Heart left ventricle (tissue), 16 donors: ENCODE measurements around the gene TAS2R1. TPM values are rescaled to one million over a fixed set of nuclear protein-coding genes. Genes with fewer than 3 reads are reported as not detected.

Experiments used
- ATAC-seq, 4 donors: fragments of 200-7000 bp; cut with Tn5 transposase; one replicate each; pipeline ENCODE4 v1.9.1; 2020 to 2022; ENCODE audit warnings: moderate library complexity in 4 of 4, mild to moderate bottlenecking in 3 of 4, moderate number of reproducible peaks in 1 of 4
- DNase-seq, 5 donors: peaks; one replicate each; pipeline ENCODE4 v3.0.0-alpha.2; 2020
- H3K27ac ChIP-seq, 12 donors: fragments of 200-600 bp; sonication (generic) in 4 of 12; one replicate each; pipeline versions ENCODE4 v1.5.0 to v1.8.0; 2016 to 2022; ENCODE audit warnings: mild to moderate bottlenecking in 2 of 12
- H3K27me3 ChIP-seq, 9 donors: fragments of 200-600 bp; sonication (generic) in 2 of 9; one replicate each; pipeline versions ENCODE4 v1.5.1 to v1.8.0; 2016 to 2022; ENCODE audit warnings: mild to moderate bottlenecking in 3 of 9
- H3K36me3 ChIP-seq, 9 donors: fragments of 200-600 bp; sonication (generic) in 2 of 9; one replicate each; pipeline versions ENCODE4 v1.5.0 to v1.8.0; 2018 to 2022; ENCODE audit warnings: mild to moderate bottlenecking in 2 of 9
- H3K4me1 ChIP-seq, 12 donors: fragments of 200-600 bp; sonication (generic) in 4 of 12; one replicate each; pipeline versions ENCODE4 v1.5.0 to v1.8.0; 2016 to 2022; ENCODE audit warnings: mild to moderate bottlenecking in 3 of 12
- H3K4me3 ChIP-seq, 12 donors: fragments of 200-600 bp; sonication (generic) in 4 of 12; one replicate each; pipeline versions ENCODE4 v1.5.0 to v1.8.0; 2017 to 2022; ENCODE audit warnings: mild to moderate bottlenecking in 9 of 12, moderate library complexity in 4 of 12
- H3K9me3 ChIP-seq, 12 donors: fragments of 200-600 bp; sonication (generic) in 4 of 12; one replicate each; pipeline versions ENCODE4 v1.5.0 to v1.8.0; 2016 to 2022; ENCODE audit warnings: mild to moderate bottlenecking in 1 of 12
- POLR2A ChIP-seq, 2 donors: fragments of 450-650 bp; IDR thresholded peaks; one replicate each; pipeline ENCODE4 v1.6.1; 2017; ENCODE audit warnings: antibody characterized with exemption in 2 of 2, mild to moderate bottlenecking in 2 of 2, moderate library complexity in 2 of 2
- WGBS, 4 donors: extraction: QIAGEN DNeasy Blood & Tissue Kit in 2 of 4; methylation state at CpG; one replicate each; pipeline versions ENCODE4 v1.1.5 to v1.1.7; 2013 to 2018; 5-methylcytosine and 5-hydroxymethylcytosine counted together
- intact Hi-C, 10 donors: fragments of 100-400 bp; cut with DNase I; formaldehyde crosslinking; loops; one replicate each; pipeline versions ENCODE4 v1.11.1 to v1.14.2; 2022
- polyA plus RNA-seq, 2 donors: library from polyadenylated mRNA; stranded (reverse); fragments of 200-250 nt; gene quantifications; one replicate each; pipeline ENCODE4 v1.2.3, GENCODE V29; 2013
- total RNA-seq, 9 donors: library from RNA; depleted of rRNA in 2 of 9; stranded (reverse); fragments of >200 nt in 2 of 9; fragmentation: NEBNext Ultra II Directional in 3 of 9; extraction: Animal tissue kit (Norgen Biotek cat#: 25700) in 3 of 9; gene quantifications; one replicate each; pipeline versions ENCODE4 v1.1.0 to v1.2.4, GENCODE V29; 2016 to 2023
- TF ChIP-seq, protein P1 (sequence below), 12 donors: fragments of 200-600 bp; sonication (generic) in 4 of 12; IDR thresholded peaks; one replicate each; pipeline versions ENCODE4 v1.5.0 to v1.8.0; 2018 to 2022; ENCODE audit warnings: antibody characterized with exemption in 12 of 12, mild to moderate bottlenecking in 5 of 12
- donor health status: ischemic (EF 13 %, LVEDD 7.1; RV severe dilation, severe dysfunction).
- donor health status: healthy with polysubstance abuse.
- donor health status: DM: no; HTN: yes; CAD: no.
- donor health status: DM: no; HTN: no; CAD: no.
- donor health status: ischemic (EF 25% LVEDD 6.9; RV normal size, moderate dysfunction).
- donor health status: ischemic (EF 25% LVEDD 5.7; RV mildly dilated, moderate dysfunction).
- donor health status: healthy.
- donor health status: DM: yes; HTN: yes; CAD: no.
- donor health status: ischemic (EF 35%, LVEDD 5.7; RV mildly dilated, moderate dysfunction).
- donor health status: nonischemic (EF 11% LVEDD 7.7; RV severe dilation, severe dysfunction).
- donor health status: DM: yes; HTN: yes; CAD: no.
- donor health status: PGD.
- donor health status: ischemic (EF 29% LVEDD 5.4; RV normal size, mild dysfunction).
- donor health status: nonischemic (EF 23%, LVEDD 6.1; RV moderate dilation, normal function).

TAS2R1 gene
- total and polyA plus RNA-seq, 11 donors = not detected

DNA sequence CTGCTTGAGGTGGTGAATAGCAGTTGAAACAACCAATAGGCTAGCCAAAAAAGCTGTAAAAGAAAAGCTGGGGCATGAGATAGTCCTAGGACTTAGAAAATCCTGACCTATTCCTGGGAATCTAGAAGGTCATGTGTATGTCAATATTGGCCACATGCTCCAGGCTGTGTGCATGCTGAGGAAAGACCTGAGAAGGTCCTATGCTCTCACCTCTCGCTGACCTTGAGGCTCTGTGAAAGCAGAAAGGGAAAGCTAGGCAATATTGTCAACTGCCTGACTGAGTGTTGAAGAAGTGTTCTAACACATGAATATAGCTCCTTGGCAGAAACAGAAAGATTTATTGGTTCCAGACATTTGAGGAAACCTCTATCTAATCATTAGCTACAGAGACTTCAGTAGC, 19.8 kb downstream of the TAS2R1 start:
- intact Hi-C loops = no loop called here
- no peak for ATAC-seq
- 80 to 94% (median 85%) methylated on average over 1 of the region's 1 CpG for WGBS, 4 donors

DNA sequence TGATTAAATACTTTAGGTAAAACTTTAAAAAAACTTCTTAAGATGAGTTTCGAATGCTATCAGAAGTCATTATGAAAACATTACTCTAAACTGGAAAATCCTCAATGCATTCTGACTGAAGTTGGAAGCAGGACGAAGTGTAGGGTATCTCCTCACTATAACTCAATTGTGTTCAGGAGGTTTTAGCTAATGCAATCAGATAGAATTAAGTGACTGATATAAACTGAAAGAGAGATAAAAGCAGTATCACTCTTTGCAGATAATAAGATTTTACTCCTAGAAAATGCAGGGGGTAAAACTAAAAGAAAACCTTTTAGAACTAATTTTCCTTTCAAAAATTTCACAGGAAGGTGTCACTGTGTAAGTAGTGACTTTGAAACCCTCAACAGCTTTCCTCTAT, 22.1 kb downstream of the TAS2R1 start:
- H3K27me3 ChIP-seq = no peaks in the 10 kb centered on the region
- no peak for TF ChIP-seq POLR2A (IDR thresholded peaks at IDR 0.05)
- TF ChIP-seq, protein P1, sequence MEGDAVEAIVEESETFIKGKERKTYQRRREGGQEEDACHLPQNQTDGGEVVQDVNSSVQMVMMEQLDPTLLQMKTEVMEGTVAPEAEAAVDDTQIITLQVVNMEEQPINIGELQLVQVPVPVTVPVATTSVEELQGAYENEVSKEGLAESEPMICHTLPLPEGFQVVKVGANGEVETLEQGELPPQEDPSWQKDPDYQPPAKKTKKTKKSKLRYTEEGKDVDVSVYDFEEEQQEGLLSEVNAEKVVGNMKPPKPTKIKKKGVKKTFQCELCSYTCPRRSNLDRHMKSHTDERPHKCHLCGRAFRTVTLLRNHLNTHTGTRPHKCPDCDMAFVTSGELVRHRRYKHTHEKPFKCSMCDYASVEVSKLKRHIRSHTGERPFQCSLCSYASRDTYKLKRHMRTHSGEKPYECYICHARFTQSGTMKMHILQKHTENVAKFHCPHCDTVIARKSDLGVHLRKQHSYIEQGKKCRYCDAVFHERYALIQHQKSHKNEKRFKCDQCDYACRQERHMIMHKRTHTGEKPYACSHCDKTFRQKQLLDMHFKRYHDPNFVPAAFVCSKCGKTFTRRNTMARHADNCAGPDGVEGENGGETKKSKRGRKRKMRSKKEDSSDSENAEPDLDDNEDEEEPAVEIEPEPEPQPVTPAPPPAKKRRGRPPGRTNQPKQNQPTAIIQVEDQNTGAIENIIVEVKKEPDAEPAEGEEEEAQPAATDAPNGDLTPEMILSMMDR (IDR thresholded peaks at IDR 0.05) = no peak
- no peaks in the 10 kb centered on the region for H3K36me3 ChIP-seq
- DNase-seq (no peak), ATAC-seq (no peak)
- peaks cover 0 to 16% (median 0%) of the 10 kb centered on the region in 12 donors for H3K9me3 ChIP-seq
- intact Hi-C loops = no loop called here
- no peak overlapping the region for H3K4me3 ChIP-seq
- H3K27ac ChIP-seq = no peak overlapping the region
- WGBS, 4 donors = 75 to 84% (median 79%) methylated on average over 2 of the region's 2 CpGs
- no peaks in the 10 kb centered on the region for H3K4me1 ChIP-seq

More for the DNA sequence above, 19.8 kb downstream of the TAS2R1 start:
- Histone ChIP-seq H3K4me3 (no peak overlapping the region), H3K27me3 (no peaks in the 10 kb centered on the region), H3K9me3 (peaks cover 0 to 16% (median 0%) of the 10 kb centered on the region in 12 donors), H3K36me3 (no peaks in the 10 kb centered on the region), H3K4me1 (no peaks in the 10 kb centered on the region), H3K27ac (no peak overlapping the region)
- no peak for DNase-seq
- no peak for TF ChIP-seq POLR2A (IDR thresholded peaks at IDR 0.05)
- TF ChIP-seq, protein P1 (IDR thresholded peaks at IDR 0.05) = no peak

- Histone ChIP-seq H3K27me3 (no peaks in the 10 kb centered on the region), H3K4me3 (no peak overlapping the region), H3K36me3 (no peaks in the 10 kb centered on the region), H3K27ac (no peak overlapping the region), H3K9me3 (no peaks in the 10 kb centered on the region), H3K4me1 (no peaks in the 10 kb centered on the region)
- intact Hi-C loops = no loop called here
- ATAC-seq (no peak), DNase-seq (no peak)
- 68 to 95% (median 87%) methylated on average over 6 of the region's 6 CpGs for WGBS, 4 donors
- no peak for TF ChIP-seq POLR2A (IDR thresholded peaks at IDR 0.05)
- TF ChIP-seq, protein P1 (IDR thresholded peaks at IDR 0.05) = no peak
Measured at GRCh38 chr5:9605041-9605838, 24.9 kb downstream of the TAS2R1 start.

GRCh38 chr5:9604416-9604815, 25.7 kb downstream of the TAS2R1 start:
- intact Hi-C loops = no loop called here
- Histone ChIP-seq H3K9me3 (no peaks in the 10 kb centered on the region), H3K4me1 (no peaks in the 10 kb centered on the region), H3K36me3 (no peaks in the 10 kb centered on the region), H3K27me3 (no peaks in the 10 kb centered on the region), H3K27ac (no peak overlapping the region), H3K4me3 (no peak overlapping the region)
- DNase-seq = no peak
- ATAC-seq = no peak
- 66 to 71% (median 69%) methylated on average over 5 of the region's 5 CpGs for WGBS, 4 donors
- TF ChIP-seq, protein P1 (IDR thresholded peaks at IDR 0.05) = no peak
